ENCODE data around the gene PANK1.
A peak's percentile ranks its signal among the peaks of the same experiment; 100 is the strongest.
"Not testable (repeated sequence)": the region's sequence is repeated elsewhere in the genome, so short reads cannot be mapped to it uniquely, and the experiment has no call there.

PANK1 gene

GRCh38 chr10:89651205-89651915, 6.3 kb upstream of the PANK1 start:
- DNase-seq: no peak

GRCh38 chr10:89649051-89649450, 4.0 kb upstream of the PANK1 start:
- DNase-seq: no peak

GRCh38 chr10:89648074-89648473, 3.0 kb upstream of the PANK1 start:
- no peak for DNase-seq

- DNase-seq: no peak
Measured at GRCh38 chr10:89646889-89647657, 2.0 kb upstream of the PANK1 start.

- DNase-seq: no peak
Measured at GRCh38 chr10:89645742-89646172, 715 bp upstream of the PANK1 start.

GRCh38 chr10:89644691-89644966, 413 bp downstream of the PANK1 start:
- DNase-seq: no peak

- DNase-seq: peak; percentile 81
Measured at GRCh38 chr10:89643812-89644690, 991 bp downstream of the PANK1 start.

GRCh38 chr10:89643431-89643811, 1.6 kb downstream of the PANK1 start:
- no peak for DNase-seq

- no peak for DNase-seq
Measured at GRCh38 chr10:89642193-89642592, 2.8 kb downstream of the PANK1 start.

GRCh38 chr10:89640241-89640640, 4.8 kb downstream of the PANK1 start:
- no peak for DNase-seq

GRCh38 chr10:89639326-89639725, 5.7 kb downstream of the PANK1 start:
- no peak for DNase-seq

GRCh38 chr10:89637113-89637512, 7.9 kb downstream of the PANK1 start:
- no peak for DNase-seq

- DNase-seq: no peak
Measured at GRCh38 chr10:89634637-89635036, 10.4 kb downstream of the PANK1 start.

GRCh38 chr10:89633484-89633883, 11.6 kb downstream of the PANK1 start:
- no peak for DNase-seq

- no peak for DNase-seq
Measured at GRCh38 chr10:89632824-89633223, 12.2 kb downstream of the PANK1 start.

- DNase-seq: no peak
Measured at GRCh38 chr10:89627830-89628229, 17.2 kb downstream of the PANK1 start.

GRCh38 chr10:89625041-89625765, 19.8 kb downstream of the PANK1 start:
- DNase-seq: no peak

- no peak for DNase-seq
Measured at GRCh38 chr10:89624020-89624419, 21.0 kb downstream of the PANK1 start.

- no peak for DNase-seq
Measured at GRCh38 chr10:89622151-89622550, 22.9 kb downstream of the PANK1 start.

- no peak for DNase-seq
Measured at GRCh38 chr10:89621438-89621837, 23.6 kb downstream of the PANK1 start.

- DNase-seq: not testable (repeated sequence)
Measured at GRCh38 chr10:89620296-89620695, 24.7 kb downstream of the PANK1 start.

- no peak for DNase-seq
Measured at GRCh38 chr10:89615824-89616223, 29.2 kb downstream of the PANK1 start.

- DNase-seq: no peak
Measured at GRCh38 chr10:89615112-89615511, 29.9 kb downstream of the PANK1 start.

Data from activated CD8-positive, alpha-beta memory T cell treated with anti-CD3 and anti-CD28 coated beads for 24 hours (primary cell).